Stimulated activated CD8-positive, alpha-beta memory T cell treated with anti-CD3 and anti-CD28 coated beads, Interleukin-7, amount 100 ng/mL, for 24 hours (primary cell): ENCODE results near the gene AHNAK.

Source experiments
- DNase-seq: peaks from one replicate; pipeline ENCODE4 v3.0.0-alpha.2; 2020; ENCODE audit warnings: low read depth

The AHNAK gene

GRCh38 chr11:62498031-62498430 is 48.6 kb downstream of the AHNAK start:
- DNase-seq: no peak

- no peak for DNase-seq
Observed at GRCh38 chr11:62497132-62497801, 49.3 kb downstream of the AHNAK start.

- DNase-seq: no peak
Observed at GRCh38 chr11:62496676-62497075, 49.9 kb downstream of the AHNAK start.

- no peak for DNase-seq
Observed at GRCh38 chr11:62494246-62494645, 52.4 kb downstream of the AHNAK start.

- no peak for DNase-seq
Observed at GRCh38 chr11:62493801-62494200, 52.8 kb downstream of the AHNAK start.

- DNase-seq: no peak
Observed at GRCh38 chr11:62492586-62492985, 54.0 kb downstream of the AHNAK start.

- no peak for DNase-seq
Observed at GRCh38 chr11:62491571-62492329, 54.9 kb downstream of the AHNAK start.

GRCh38 chr11:62489204-62489603 is 57.4 kb downstream of the AHNAK start:
- no peak for DNase-seq

GRCh38 chr11:62487738-62488551 is 58.7 kb downstream of the AHNAK start:
- DNase-seq: no peak

- DNase-seq: no peak
Observed at GRCh38 chr11:62487136-62487535, 59.5 kb downstream of the AHNAK start.

- no peak for DNase-seq
Observed at GRCh38 chr11:62484352-62484751, 62.3 kb downstream of the AHNAK start.

GRCh38 chr11:62482753-62483152 is 63.9 kb downstream of the AHNAK start:
- no peak for DNase-seq

GRCh38 chr11:62479631-62480201 is 66.9 kb downstream of the AHNAK start:
- no peak for DNase-seq

- no peak for DNase-seq
Observed at GRCh38 chr11:62477927-62478326, 68.7 kb downstream of the AHNAK start.

- DNase-seq: no peak
Observed at GRCh38 chr11:62472063-62472884, 74.3 kb downstream of the AHNAK start.

- no peak for DNase-seq
Observed at GRCh38 chr11:62471603-62472002, 75.0 kb downstream of the AHNAK start.

- no peak for DNase-seq
Observed at GRCh38 chr11:62468577-62468976, 78.0 kb downstream of the AHNAK start.

- no peak for DNase-seq
Observed at GRCh38 chr11:62466444-62466843, 80.2 kb downstream of the AHNAK start.

- DNase-seq: no peak
Observed at GRCh38 chr11:62464655-62465054, 82.0 kb downstream of the AHNAK start.

GRCh38 chr11:62463121-62463542 is 83.5 kb downstream of the AHNAK start:
- no peak for DNase-seq

GRCh38 chr11:62462508-62462892 is 84.1 kb downstream of the AHNAK start:
- DNase-seq: no peak
